Measurements from ENCODE around the gene SHFL. TPM values are rescaled to one million over a fixed set of nuclear protein-coding genes. Genes with fewer than 3 reads are reported as not detected.

The SHFL gene
- total RNA-seq, 1 donor from 2014 or later: 8.2 TPM

Small RNAs within 50 kb of the gene (microRNA-seq; reads per million reads assigned to microRNA genes)
- not detected for gene MIR5589 (ENCODE audit: borderline number of aligned reads)

Other genes with a start within 250 kb of the SHFL start
- gene OLFM2, start 149.8 kb upstream of the SHFL start, total RNA-seq: 1.8 TPM
- 9.6 TPM for gene COL5A3, start 75.8 kb upstream of the SHFL start, total RNA-seq
- gene RDH8, start 72.8 kb upstream of the SHFL start, total RNA-seq: not detected
- not detected for gene ANGPTL6, start 16.4 kb downstream of the SHFL start, total RNA-seq
- gene PPAN, start 20.0 kb downstream of the SHFL start, total RNA-seq: 21.4 TPM
- 4.2 TPM for gene P2RY11, start 25.4 kb downstream of the SHFL start, total RNA-seq
- 179 TPM for gene EIF3G, start 33.6 kb downstream of the SHFL start, total RNA-seq
- 25.1 TPM for gene DNMT1, start 108.6 kb downstream of the SHFL start, total RNA-seq
- gene S1PR2, start 145.0 kb downstream of the SHFL start, total RNA-seq: 5.3 TPM
- gene MRPL4, start 165.9 kb downstream of the SHFL start, total RNA-seq: 71.2 TPM
- gene ICAM1, start 184.8 kb downstream of the SHFL start, total RNA-seq: 7.3 TPM
- gene ICAM4, start 200.6 kb downstream of the SHFL start, total RNA-seq: 0.52 TPM
- gene ICAM5, start 203.6 kb downstream of the SHFL start, total RNA-seq: 0.32 TPM
- 0.87 TPM for gene ZGLP1, start 223.5 kb downstream of the SHFL start, total RNA-seq
- 18.2 TPM for gene FDX2, start 229.7 kb downstream of the SHFL start, total RNA-seq
- gene RAVER1, start 247.2 kb downstream of the SHFL start, total RNA-seq: 12.3 TPM